ENCODE measurements around the gene NKRF. TPM values are rescaled to one million over a fixed set of nuclear protein-coding genes. Genes with fewer than 3 reads are reported as not detected.
"Not testable (repeated sequence)": the region's sequence is repeated elsewhere in the genome, so short reads cannot be mapped to it uniquely, and the experiment has no call there.

The NKRF gene
- total RNA-seq, 3 donors from 2014 or later: 5.7 to 6.3 (median 5.9) TPM

- intact Hi-C loops (cut with DNase I, micrococcal nuclease): no loop called here
- TF ChIP-seq, protein P1, sequence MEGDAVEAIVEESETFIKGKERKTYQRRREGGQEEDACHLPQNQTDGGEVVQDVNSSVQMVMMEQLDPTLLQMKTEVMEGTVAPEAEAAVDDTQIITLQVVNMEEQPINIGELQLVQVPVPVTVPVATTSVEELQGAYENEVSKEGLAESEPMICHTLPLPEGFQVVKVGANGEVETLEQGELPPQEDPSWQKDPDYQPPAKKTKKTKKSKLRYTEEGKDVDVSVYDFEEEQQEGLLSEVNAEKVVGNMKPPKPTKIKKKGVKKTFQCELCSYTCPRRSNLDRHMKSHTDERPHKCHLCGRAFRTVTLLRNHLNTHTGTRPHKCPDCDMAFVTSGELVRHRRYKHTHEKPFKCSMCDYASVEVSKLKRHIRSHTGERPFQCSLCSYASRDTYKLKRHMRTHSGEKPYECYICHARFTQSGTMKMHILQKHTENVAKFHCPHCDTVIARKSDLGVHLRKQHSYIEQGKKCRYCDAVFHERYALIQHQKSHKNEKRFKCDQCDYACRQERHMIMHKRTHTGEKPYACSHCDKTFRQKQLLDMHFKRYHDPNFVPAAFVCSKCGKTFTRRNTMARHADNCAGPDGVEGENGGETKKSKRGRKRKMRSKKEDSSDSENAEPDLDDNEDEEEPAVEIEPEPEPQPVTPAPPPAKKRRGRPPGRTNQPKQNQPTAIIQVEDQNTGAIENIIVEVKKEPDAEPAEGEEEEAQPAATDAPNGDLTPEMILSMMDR (IDR thresholded peaks at IDR 0.05): no peak
- ATAC-seq: no peak
- no peak for DNase-seq
- Histone ChIP-seq H3K36me3 (ENCODE audit: low read depth) (no peaks in the 10 kb centered on the region), H3K4me3 (no peak overlapping the region), H3K4me1 (ENCODE audit: low read depth) (no peaks in the 10 kb centered on the region), H3K9me3 (no peaks in the 10 kb centered on the region)
These were observed 40.9 kb upstream of the NKRF start for GRCh38 chrX:119647089-119647488.

DNA sequence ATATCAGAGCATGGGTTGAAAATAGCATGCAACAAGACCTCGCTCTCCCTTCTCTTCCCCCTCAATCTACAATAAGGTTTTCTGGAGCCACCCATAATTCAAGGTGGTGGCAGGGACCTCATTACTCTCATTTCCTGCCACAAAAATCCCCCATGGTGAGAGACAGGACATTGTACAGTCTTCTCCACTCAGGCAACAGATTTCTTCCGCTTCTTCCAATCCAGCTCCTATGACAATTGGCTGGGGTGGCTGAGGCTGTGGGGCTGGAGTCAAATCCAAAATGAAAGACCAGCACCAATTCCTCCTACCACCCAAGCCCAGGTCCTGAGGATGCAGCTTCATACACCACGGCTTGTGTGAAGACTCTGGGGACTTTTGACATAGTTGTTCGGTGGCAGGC lies 40.3 kb upstream of the NKRF start:
- no peaks in the 10 kb centered on the region for H3K36me3 ChIP-seq (ENCODE audit: low read depth)
- H3K4me1 ChIP-seq (ENCODE audit: low read depth): no peaks in the 10 kb centered on the region
- ATAC-seq: no peak
- H3K9me3 ChIP-seq: no peaks in the 10 kb centered on the region
- no peak for DNase-seq
- intact Hi-C loops (cut with DNase I, micrococcal nuclease): no loop called here
- H3K4me3 ChIP-seq: no peak overlapping the region
- TF ChIP-seq, protein P1 (IDR thresholded peaks at IDR 0.05): no peak

GRCh38 chrX:119643696-119644095 lies 37.5 kb upstream of the NKRF start:
- DNase-seq: no peak
- intact Hi-C loops (cut with DNase I, micrococcal nuclease): no loop called here
- no peaks in the 10 kb centered on the region for H3K36me3 ChIP-seq (ENCODE audit: low read depth)
- no peaks in the 10 kb centered on the region for H3K9me3 ChIP-seq
- H3K4me1 ChIP-seq (ENCODE audit: low read depth): no peaks in the 10 kb centered on the region
- no peak for ATAC-seq
- no peak overlapping the region for H3K4me3 ChIP-seq
- TF ChIP-seq, protein P1 (IDR thresholded peaks at IDR 0.05): no peak

GRCh38 chrX:119640731-119641170 lies 34.5 kb upstream of the NKRF start:
- no peak for DNase-seq
- H3K36me3 ChIP-seq (ENCODE audit: low read depth): no peaks in the 10 kb centered on the region
- ATAC-seq: no peak
- TF ChIP-seq, protein P1 (IDR thresholded peaks at IDR 0.05): no peak
- no peaks in the 10 kb centered on the region for H3K9me3 ChIP-seq
- intact Hi-C loops (cut with DNase I, micrococcal nuclease): no loop called here
- H3K4me3 ChIP-seq: no peak overlapping the region
- H3K4me1 ChIP-seq (ENCODE audit: low read depth): no peaks in the 10 kb centered on the region

- Histone ChIP-seq H3K36me3 (ENCODE audit: low read depth) (no peaks in the 10 kb centered on the region), H3K9me3 (no peaks in the 10 kb centered on the region), H3K4me3 (no peak overlapping the region), H3K4me1 (ENCODE audit: low read depth) (no peaks in the 10 kb centered on the region)
- intact Hi-C loops (cut with DNase I, micrococcal nuclease): no loop called here
- peak; percentile 38 for ATAC-seq
- TF ChIP-seq, protein P1 (IDR thresholded peaks at IDR 0.05): no peak
- DNase-seq: no peak
These were observed 32.7 kb upstream of the NKRF start for GRCh38 chrX:119638725-119639471.

DNA sequence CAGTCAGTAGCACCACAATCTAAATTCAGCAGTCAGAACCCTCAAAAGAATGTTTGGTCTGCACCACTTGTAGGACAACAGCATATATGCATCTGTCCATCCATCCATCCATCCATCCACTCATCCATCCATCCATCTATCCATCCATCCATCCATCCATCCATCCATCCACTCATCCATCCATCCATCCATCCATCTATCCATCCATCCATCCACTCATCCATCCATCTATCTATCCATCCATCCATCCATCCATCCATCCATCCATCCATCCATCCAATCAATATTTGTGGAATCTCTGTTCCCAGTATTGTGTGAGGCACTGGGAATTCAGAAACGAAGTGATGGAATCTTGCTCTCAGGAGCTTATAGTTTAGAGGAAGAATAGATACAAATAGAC lies 31.2 kb upstream of the NKRF start:
- H3K4me1 ChIP-seq (ENCODE audit: low read depth); ATAC-seq; intact Hi-C loops (cut with DNase I, micrococcal nuclease); H3K36me3 ChIP-seq (ENCODE audit: low read depth); H3K4me3 ChIP-seq; DNase-seq; H3K9me3 ChIP-seq: not testable (repeated sequence)
